H1 (cell line): ENCODE results near the gene PRKAR2B. TPM values are rescaled to one million over a fixed set of nuclear protein-coding genes. Genes with fewer than 3 reads are reported as not detected.

Experiments used
- CTCF ChIA-PET: fragments of 300-600 bp; sonication (Branson Sonifier 250); formaldehyde crosslinking; loops from one replicate; lab custom pipeline; 2021; ENCODE audit not compliant: partially characterized antibody; lab: Charles Lee
- POLR2A ChIA-PET: fragments of 300-600 bp; sonication (Branson Sonifier 250); formaldehyde crosslinking; loops from one replicate; lab custom pipeline; 2021; ENCODE audit warnings: inconsistent platforms; ENCODE audit not compliant: partially characterized antibody; lab: Charles Lee
- DNase-seq, 2 experiments: peaks; one replicate each; pipeline versions ENCODE4 v3.0.0 to v3.0.0-alpha.2; 2010 to 2022; ENCODE audit warnings: low spot score in 2 of 2, low read depth in 1 of 2, mixed read lengths in 1 of 2
- FAIRE-seq: peaks from 2 replicates; lab custom pipeline; 2011; peaks lifted over from hg19 to GRCh38; lab: Jason Lieb, UNC
- H2AFZ ChIP-seq: 2 replicates; pipeline ENCODE4 v1.8.1; 2012; ENCODE audit warnings: low read length, inconsistent platforms
- H2AK5ac ChIP-seq: 2 replicates; pipeline ENCODE4 v1.6.1; 2013; ENCODE audit warnings: low read depth, low read length
- H2BK120ac ChIP-seq: replicated peaks from 2 replicates; pipeline ENCODE3; 2013; ENCODE audit warnings: low read depth, low read length, inconsistent platforms
- H2BK12ac ChIP-seq: 2 replicates; pipeline ENCODE4 v1.6.1; 2013; ENCODE audit warnings: low read depth, low read length
- H2BK15ac ChIP-seq: 2 replicates; pipeline ENCODE4 v1.6.1; 2013; ENCODE audit warnings: low read length
- H2BK20ac ChIP-seq: 2 replicates; pipeline ENCODE4 v1.6.1; 2013; ENCODE audit warnings: low read length
- H2BK5ac ChIP-seq: 2 replicates; pipeline ENCODE4 v1.6.1; 2013; ENCODE audit warnings: low read depth, low read length
- H3K14ac ChIP-seq: 2 replicates; pipeline ENCODE4 v1.6.1; 2013; ENCODE audit warnings: inconsistent platforms; ENCODE audit not compliant: insufficient read length
- H3K18ac ChIP-seq: 2 replicates; pipeline ENCODE4 v1.6.1; 2013; ENCODE audit warnings: low read length; ENCODE audit errors: extremely low read depth
- H3K23ac ChIP-seq: 2 replicates; pipeline ENCODE4 v1.6.1; 2013; ENCODE audit warnings: inconsistent platforms; ENCODE audit not compliant: insufficient read length
- H3K23me2 ChIP-seq: 2 replicates; pipeline ENCODE4 v1.6.1; 2013; ENCODE audit warnings: low read depth, low read length
- H3K27ac ChIP-seq: 2 replicates; pipeline ENCODE4 v1.6.1; 2011; ENCODE audit warnings: low read depth, low read length, inconsistent platforms
- H3K27me3 ChIP-seq, 4 experiments: replicated peaks in 1 of 4; 1 replicate in 1 of 4; 2 replicates in 3 of 4; pipeline versions ENCODE4 v1.6.1 to v1.8.1; 2011 to 2013; ENCODE audit warnings: low read length in 3 of 4, mild to moderate bottlenecking in 3 of 4, inconsistent platforms in 2 of 4, mixed read lengths in 2 of 4, moderate library complexity in 1 of 4; ENCODE audit not compliant: control insufficient read depth in 3 of 4, insufficient read depth in 3 of 4; ENCODE audit errors: extremely low read depth in 1 of 4
- H3K36me3 ChIP-seq, 4 experiments: 2 replicates each; pipeline versions ENCODE4 v1.6.1 to v1.8.1; 2011 to 2013; ENCODE audit warnings: mild to moderate bottlenecking in 4 of 4, low read length in 3 of 4, moderate library complexity in 2 of 4, control low read depth in 1 of 4, inconsistent platforms in 1 of 4; ENCODE audit not compliant: insufficient read depth in 4 of 4, control insufficient read depth in 2 of 4
- H3K4ac ChIP-seq: replicated peaks from 2 replicates; pipeline ENCODE3; 2013; ENCODE audit warnings: low read length, low read depth, mixed read lengths, inconsistent platforms; ENCODE audit not compliant: insufficient read length
- H3K4me1 ChIP-seq, 4 experiments: replicated peaks in 1 of 4; 1 replicate in 1 of 4; 2 replicates in 3 of 4; pipeline versions ENCODE4 v1.6.1 to v1.8.1; 2011 to 2013; ENCODE audit warnings: low read length in 3 of 4, inconsistent platforms in 2 of 4, mixed read lengths in 1 of 4; ENCODE audit not compliant: insufficient read depth in 4 of 4, control insufficient read depth in 3 of 4
- H3K4me2 ChIP-seq, 2 experiments: 2 replicates each; pipeline versions ENCODE4 v1.6.1 to v1.8.1; 2011 to 2013; ENCODE audit warnings: low read depth in 2 of 2, low read length in 2 of 2, control low read depth in 1 of 2, inconsistent platforms in 1 of 2, mild to moderate bottlenecking in 1 of 2; ENCODE audit not compliant: insufficient read depth in 1 of 2
- H3K4me3 ChIP-seq, 4 experiments: fragments of 200-600, 300-600 bp in 1 of 4; sonication (generic), shearing (Covaris generic), sonication (Bioruptor Twin) in 1 of 4; 2 replicates each; pipeline versions ENCODE4 v1.5.1 to v1.8.1; 2011 to 2016; ENCODE audit warnings: low read length in 4 of 4, low read depth in 3 of 4, control low read depth in 2 of 4, inconsistent platforms in 2 of 4, mild to moderate bottlenecking in 2 of 4, mixed read lengths in 1 of 4, moderate library complexity in 1 of 4; ENCODE audit not compliant: insufficient read depth in 2 of 4; ENCODE audit errors: extremely low read depth in 1 of 4
- H3K56ac ChIP-seq: replicated peaks from 2 replicates; pipeline ENCODE3; 2013; ENCODE audit warnings: low read depth, mild to moderate bottlenecking, mixed read lengths, low read length, inconsistent platforms; ENCODE audit not compliant: insufficient read length
- H3K79me1 ChIP-seq: 2 replicates; pipeline ENCODE4 v1.6.1; 2013; ENCODE audit warnings: low read depth, low read length, control low read depth
- H3K79me2 ChIP-seq, 2 experiments: 2 replicates each; pipeline versions ENCODE4 v1.6.1 to v1.8.1; 2012 to 2013; ENCODE audit warnings: low read length in 2 of 2, mild to moderate bottlenecking in 2 of 2, inconsistent platforms in 1 of 2; ENCODE audit not compliant: insufficient read depth in 2 of 2, control insufficient read depth in 1 of 2
- H3K9ac ChIP-seq, 4 experiments: replicated peaks in 1 of 4; 1 replicate in 1 of 4; 2 replicates in 3 of 4; pipeline versions ENCODE4 v1.6.1 to v1.8.1; 2011 to 2013; ENCODE audit warnings: low read depth in 3 of 4, low read length in 3 of 4, control low read depth in 2 of 4, mild to moderate bottlenecking in 2 of 4, moderate library complexity in 2 of 4, inconsistent platforms in 1 of 4; ENCODE audit errors: extremely low read depth in 1 of 4
- H3K9me3 ChIP-seq, 2 experiments: 2 replicates each; pipeline versions ENCODE4 v1.6.1 to v1.8.1; 2012 to 2013; ENCODE audit warnings: mild to moderate bottlenecking in 2 of 2, moderate library complexity in 2 of 2, control low read depth in 1 of 2, inconsistent platforms in 1 of 2, low read depth in 1 of 2, low read length in 1 of 2, mixed read lengths in 1 of 2; ENCODE audit not compliant: insufficient read depth in 2 of 2
- H4K20me1 ChIP-seq, 2 experiments: replicated peaks in 1 of 2; 2 replicates each; pipeline versions ENCODE3 to v1.8.1; 2011 to 2013; ENCODE audit warnings: inconsistent platforms in 2 of 2, low read length in 2 of 2, mild to moderate bottlenecking in 1 of 2; ENCODE audit not compliant: insufficient read depth in 2 of 2, control insufficient read depth in 1 of 2
- H4K5ac ChIP-seq: 2 replicates; pipeline ENCODE4 v1.6.1; 2013; ENCODE audit warnings: low read length, low read depth, mixed read lengths, inconsistent platforms; ENCODE audit not compliant: insufficient read length
- H4K8ac ChIP-seq: 2 replicates; pipeline ENCODE4 v1.8.0; 2013; ENCODE audit warnings: mild to moderate bottlenecking, moderate library complexity, low read length, inconsistent platforms; ENCODE audit not compliant: insufficient read depth; ENCODE audit errors: extremely low read depth
- H4K91ac ChIP-seq: replicated peaks from 2 replicates; pipeline ENCODE3; 2013; ENCODE audit warnings: low read length, mixed read lengths, inconsistent platforms; ENCODE audit not compliant: insufficient read length
- BCL11A ChIP-seq, 2 experiments: IDR thresholded peaks; one replicate each; pipeline ENCODE4 v1.6.1; 2011; ENCODE audit warnings: low read depth in 2 of 2, low read length in 2 of 2, mild to moderate bottlenecking in 2 of 2
- CEBPB ChIP-seq: IDR thresholded peaks from 2 replicates; pipeline ENCODE4 v1.6.1; 2012; ENCODE audit warnings: low read depth, low read length
- E2F6 ChIP-seq: IDR thresholded peaks from 2 replicates; pipeline ENCODE4 v1.6.1; 2012; ENCODE audit warnings: inconsistent platforms
- EP300 ChIP-seq, 2 experiments: IDR thresholded peaks; 1 replicate in 1 of 2; 2 replicates in 1 of 2; pipeline ENCODE4 v1.6.1; 2011 to 2012; ENCODE audit warnings: low read depth in 2 of 2, low read length in 2 of 2, mild to moderate bottlenecking in 2 of 2, borderline replicate concordance in 1 of 2, inconsistent platforms in 1 of 2, moderate library complexity in 1 of 2
- GTF2F1 ChIP-seq: IDR thresholded peaks from 2 replicates; pipeline ENCODE4 v1.6.1; 2012; ENCODE audit warnings: low read depth, low read length, improper control_type of control experiment, borderline replicate concordance
- HDAC2 ChIP-seq, 2 experiments: fragments of 300-600 bp in 1 of 2; sonication (generic) in 1 of 2; IDR thresholded peaks; 2 replicates each; pipeline ENCODE4 v1.6.1; 2011 to 2012; ENCODE audit warnings: low read depth in 2 of 2, low read length in 2 of 2, mild to moderate bottlenecking in 2 of 2, moderate library complexity in 2 of 2, borderline replicate concordance in 1 of 2, inconsistent platforms in 1 of 2
- NRF1 ChIP-seq: IDR thresholded peaks from 2 replicates; pipeline ENCODE4 v1.6.1; 2011; ENCODE audit warnings: mild to moderate bottlenecking, low read depth, low read length, improper control_type of control experiment
- PHF8 ChIP-seq: fragments of 200-600 bp; sonication (generic); conservative IDR thresholded peaks from 2 replicates; pipeline ENCODE4 v1.7.1; 2012; ENCODE audit warnings: low read depth, mild to moderate bottlenecking, inconsistent platforms, low read length, moderate library complexity
- RFX5 ChIP-seq: IDR thresholded peaks from 2 replicates; pipeline ENCODE4 v1.6.1; 2011; ENCODE audit warnings: low read depth, low read length, improper control_type of control experiment, borderline replicate concordance
- SIRT6 ChIP-seq: IDR thresholded peaks from one replicate; pipeline ENCODE4 v1.7.1; 2012; ENCODE audit warnings: low read length, inconsistent platforms
- SP2 ChIP-seq: IDR thresholded peaks from 2 replicates; pipeline ENCODE4 v1.6.1; 2012; ENCODE audit warnings: mild to moderate bottlenecking, low read length, inconsistent platforms
- SUZ12 ChIP-seq: fragments of 200-600 bp; sonication (generic); IDR thresholded peaks from 2 replicates; pipeline ENCODE4 v1.6.1; 2012; ENCODE audit warnings: mild to moderate bottlenecking, inconsistent platforms, low read length, moderate library complexity, mixed read lengths
- TAF1 ChIP-seq: IDR thresholded peaks from 2 replicates; pipeline ENCODE4 v1.6.1; 2011; ENCODE audit warnings: mild to moderate bottlenecking, low read depth, low read length
- WGBS, 2 experiments: shearing (Covaris generic) in 1 of 2; methylation state at CpG; one replicate each; pipeline versions ENCODE4 v1.1.6 to v1.1.7; 2013 to 2015; ENCODE audit warnings: low lambda C conversion rate in 2 of 2, mixed read lengths in 2 of 2, inconsistent platforms in 1 of 2, low coverage in 1 of 2, missing lambda C conversion rate in 1 of 2; ENCODE audit not compliant: insufficient replicate concordance in 2 of 2, insufficient coverage in 1 of 2, insufficient read length in 1 of 2; ENCODE audit errors: extremely low coverage in 1 of 2, missing lambda C conversion rate in 1 of 2; 5-methylcytosine and 5-hydroxymethylcytosine counted together
- polyA plus RNA-seq, 7 experiments: library from polyadenylated mRNA; depleted of rRNA in 3 of 7; stranded (reverse) in 5 of 7; unstranded in 2 of 7; fragments of >200 nt in 5 of 7; fragments of 200-250 nt in 2 of 7; gene quantifications; 1 replicate in 5 of 7; 2 replicates in 1 of 7; 4 replicates in 1 of 7; pipeline versions ENCODE4 v1.2.1 to v1.2.3, GENCODE V29; 2011 to 2013; ENCODE audit warnings: missing spikeins in 2 of 7, mixed read lengths in 2 of 7
- total RNA-seq: library from RNA; stranded (reverse); fragmentation: NEBNext Ultra II Directional; extraction: Animal tissue kit (Norgen Biotek cat#: 25700); gene quantifications from 2 replicates; pipeline ENCODE4 v1.2.1, GENCODE V29; 2021

PRKAR2B gene
- total and polyA plus RNA-seq, 2 of the 8 experiments (the other 6 are each of a cell fraction or from before 2014, with no cell fraction given), result 10.4 to 37.0 TPM

- CTCF ChIA-PET, result interaction anchor here (1.2 kb wide), 1 partner anchor 21 kb away, joined by 6 read pairs; no protein-coding TSS in a partner anchor
- Histone ChIP-seq H2BK5ac (no peak overlapping the region), H3K4me3 (no peak overlapping the region), H2BK120ac (no peak overlapping the region), H2BK12ac (no peak overlapping the region), H3K23ac (no peak overlapping the region), H4K5ac (no peak overlapping the region), H3K23me2 (no peaks in the 10 kb centered on the region), H3K14ac (no peak overlapping the region), H3K4me1 (peaks cover 0 to 14% (median 4%) of the 10 kb centered on the region in 4 experiments; a peak in 6 of 7 replicates), H4K8ac (no peak overlapping the region), H3K56ac (no peak overlapping the region), H3K9ac (no peak overlapping the region), H3K9me3 (no peaks in the 10 kb centered on the region), H2BK20ac (no peak overlapping the region), H3K36me3 (no peaks in the 10 kb centered on the region), H2BK15ac (no peak overlapping the region), H3K4ac (no peak overlapping the region), H3K27ac (no peak overlapping the region), H3K79me2 (peaks cover 0 to 22% of the 10 kb centered on the region in 2 experiments; a peak in 3 of 4 replicates), H3K79me1 (no peaks in the 10 kb centered on the region), H3K18ac (no peak overlapping the region), H3K27me3 (no peaks in the 10 kb centered on the region), H2AFZ (no peak overlapping the region), H3K4me2 (no peak overlapping the region), H4K20me1 (no peaks in the 10 kb centered on the region), H4K91ac (no peak overlapping the region), H2AK5ac (no peak overlapping the region)
- FAIRE-seq (no peak), DNase-seq (no peak)
- POLR2A ChIA-PET, result no interaction called here
- 94% methylated on average over 4 of the region's 4 CpGs; no CpG with 5 or more reads in 1 of the 2 experiments for WGBS, 2 experiments
- TF ChIP-seq RFX5 (no peak), BCL11A (IDR thresholded peaks at IDR 0.05; ENCODE audit: low read depth in 2 of 2, low read length in 2 of 2) (no peak), SP2 (no peak), E2F6 (no peak), SUZ12 (no peak), NRF1 (no peak), TAF1 (no peak), PHF8 (no peak), CEBPB (no peak), HDAC2 (IDR thresholded peaks at IDR 0.05; ENCODE audit: borderline replicate concordance in 1 of 2, low read depth in 2 of 2, low read length in 2 of 2) (no peak), GTF2F1 (no peak), EP300 (IDR thresholded peaks at IDR 0.05; ENCODE audit: borderline replicate concordance in 1 of 2, low read depth in 2 of 2, low read length in 2 of 2) (no peak), SIRT6 (no peak)
These were observed 25.0 kb downstream of the PRKAR2B start for GRCh38 chr7:107069457-107069856.
